ENCODE results near the gene CLDN10. TPM values are rescaled to one million over a fixed set of nuclear protein-coding genes. Genes with fewer than 3 reads are reported as not detected.
"Not testable (repeated sequence)": the region's sequence is repeated elsewhere in the genome, so short reads cannot be mapped to it uniquely, and the experiment has no call there.

The CLDN10 gene
- total RNA-seq, 2 donors from 2014 or later = not detected

DNA sequence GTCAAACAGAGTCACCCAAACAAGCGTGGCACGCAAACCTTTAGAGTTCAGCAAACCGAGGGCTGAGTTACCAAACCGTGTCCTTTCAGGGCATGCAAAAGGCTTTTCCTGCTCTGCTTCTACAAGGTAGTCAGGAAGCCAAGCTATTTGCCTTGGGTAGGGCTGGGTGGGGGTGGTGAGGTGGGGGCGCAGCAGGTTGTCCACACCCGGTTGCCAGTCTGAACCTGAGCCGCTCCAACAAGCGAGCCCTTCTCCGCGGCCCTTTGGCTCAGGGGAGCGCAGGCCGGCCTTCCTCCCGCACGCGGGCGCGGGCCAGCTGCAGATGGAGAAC, 347 bp upstream of the CLDN10 start:
- peaks cover 68% of the 10 kb centered on the region for H3K27me3 Mint-ChIP-seq (ENCODE audit: low read depth)
- no peaks in the 10 kb centered on the region for H3K36me3 Mint-ChIP-seq (ENCODE audit: insufficient read depth in 2 of 2)
- no peaks in the 10 kb centered on the region for H3K9me3 Mint-ChIP-seq
- H3K4me3 Mint-ChIP-seq = peak overlapping the region in 1 of 2 donors; percentile 34
- peaks cover 7% of the 10 kb centered on the region for H3K4me1 Mint-ChIP-seq (ENCODE audit: low read depth)
- DNase-seq (no peak), ATAC-seq (replicated peaks in 1 of 2) (no peak)
- no peak overlapping the region for H3K27ac Mint-ChIP-seq

DNA sequence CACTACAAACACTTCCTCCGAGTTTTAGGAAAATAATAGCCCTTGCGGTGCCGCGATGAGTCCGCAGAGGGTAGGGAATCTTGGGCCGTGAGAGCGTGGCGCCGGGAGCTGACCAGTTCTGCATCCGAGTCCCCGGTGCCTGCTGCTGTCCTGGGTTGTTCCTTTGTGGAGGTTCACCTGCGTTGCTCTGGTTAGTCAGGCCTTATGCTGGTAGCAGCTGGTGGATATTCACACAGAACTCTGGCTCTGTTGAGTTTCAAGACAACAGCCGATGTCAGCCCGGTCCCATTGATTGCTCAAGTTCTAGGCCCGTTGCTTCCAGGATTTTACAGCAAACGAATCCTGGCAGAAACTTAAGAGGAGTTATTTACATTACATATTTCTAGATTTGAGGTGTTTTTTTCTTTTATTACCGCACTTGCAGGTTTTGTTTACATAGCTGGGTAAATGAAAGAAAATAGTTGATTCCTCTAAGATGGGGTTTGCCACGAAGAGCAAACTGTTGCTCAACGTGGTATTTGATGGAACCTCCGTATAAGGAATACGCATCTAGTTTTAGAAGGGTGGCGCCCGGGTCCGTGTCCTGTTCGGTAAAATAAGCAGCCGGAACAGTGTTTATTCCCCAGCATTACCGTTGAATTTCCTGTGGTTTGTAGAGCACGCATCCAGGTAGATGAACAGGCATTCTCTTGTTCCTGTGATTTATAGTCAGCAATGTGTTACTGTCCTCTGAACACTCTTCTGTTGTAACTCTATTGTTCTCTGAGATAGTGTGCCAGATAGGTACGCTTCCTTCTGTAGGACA, 1.3 kb downstream of the CLDN10 start:
- H3K36me3 Mint-ChIP-seq (ENCODE audit: insufficient read depth in 2 of 2) = no peaks in the 10 kb centered on the region
- no peak for ATAC-seq (replicated peaks in 1 of 2)
- H3K9me3 Mint-ChIP-seq = no peaks in the 10 kb centered on the region
- H3K27me3 Mint-ChIP-seq (ENCODE audit: low read depth) = peaks cover 56% of the 10 kb centered on the region
- H3K4me1 Mint-ChIP-seq (ENCODE audit: low read depth) = peaks cover 7% of the 10 kb centered on the region
- H3K27ac Mint-ChIP-seq = no peak overlapping the region
- H3K4me3 Mint-ChIP-seq = peak overlapping the region; percentile 50 to 77
- no peak for DNase-seq

DNA sequence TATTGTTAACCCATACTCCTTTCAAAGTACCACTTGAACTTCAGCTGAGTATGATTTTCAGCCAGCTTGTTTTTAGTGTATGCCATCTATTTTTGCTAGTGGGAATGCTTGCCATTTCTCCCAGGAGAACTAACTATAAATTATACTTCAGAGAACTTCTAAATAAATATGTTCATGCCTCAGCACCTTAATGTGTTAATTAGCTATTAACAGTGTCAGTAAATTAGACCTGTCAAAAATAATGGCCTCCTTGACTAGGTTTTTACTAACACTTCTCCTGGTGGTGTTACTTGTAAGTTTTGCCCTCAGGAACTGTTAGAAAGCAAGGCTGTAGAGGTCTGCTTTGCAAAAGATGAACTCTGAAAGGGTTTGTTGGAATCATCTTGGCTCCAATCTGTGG, 4.5 kb downstream of the CLDN10 start:
- ATAC-seq (replicated peaks in 1 of 2) (no peak), DNase-seq (no peak)
- Mint-ChIP-seq H3K27me3 (ENCODE audit: low read depth) (peaks cover 27% of the 10 kb centered on the region), H3K4me1 (ENCODE audit: low read depth) (peaks cover 7% of the 10 kb centered on the region), H3K27ac (no peak overlapping the region), H3K36me3 (ENCODE audit: insufficient read depth in 2 of 2) (no peaks in the 10 kb centered on the region), H3K4me3 (no peak overlapping the region), H3K9me3 (no peaks in the 10 kb centered on the region)

DNA sequence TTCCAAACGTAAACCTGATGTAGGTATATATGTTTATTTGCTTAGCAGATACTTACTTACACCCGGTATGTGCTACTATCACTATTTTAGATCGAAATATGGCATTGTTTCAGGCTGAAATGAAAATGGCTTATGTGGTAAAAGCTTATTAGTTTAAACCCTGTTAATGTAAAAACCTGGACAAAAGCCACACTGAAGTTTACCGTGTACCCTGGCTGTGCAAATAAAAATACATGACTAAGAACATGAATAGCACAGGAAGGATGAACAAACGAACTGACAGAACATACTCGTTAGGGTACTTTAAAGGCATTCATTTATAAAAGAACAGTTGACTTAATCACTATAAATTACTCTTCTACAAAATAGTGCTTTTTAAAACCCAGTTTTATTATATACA, 6.6 kb downstream of the CLDN10 start:
- no peak overlapping the region for H3K4me3 Mint-ChIP-seq
- ATAC-seq (replicated peaks in 1 of 2) (no peak), DNase-seq (no peak)
- H3K36me3 Mint-ChIP-seq (ENCODE audit: insufficient read depth in 2 of 2) = no peaks in the 10 kb centered on the region
- no peak overlapping the region for H3K27ac Mint-ChIP-seq
- no peaks in the 10 kb centered on the region for H3K9me3 Mint-ChIP-seq
- H3K27me3 Mint-ChIP-seq (ENCODE audit: low read depth) = peaks cover 28% of the 10 kb centered on the region
- no peaks in the 10 kb centered on the region for H3K4me1 Mint-ChIP-seq (ENCODE audit: low read depth)

DNA sequence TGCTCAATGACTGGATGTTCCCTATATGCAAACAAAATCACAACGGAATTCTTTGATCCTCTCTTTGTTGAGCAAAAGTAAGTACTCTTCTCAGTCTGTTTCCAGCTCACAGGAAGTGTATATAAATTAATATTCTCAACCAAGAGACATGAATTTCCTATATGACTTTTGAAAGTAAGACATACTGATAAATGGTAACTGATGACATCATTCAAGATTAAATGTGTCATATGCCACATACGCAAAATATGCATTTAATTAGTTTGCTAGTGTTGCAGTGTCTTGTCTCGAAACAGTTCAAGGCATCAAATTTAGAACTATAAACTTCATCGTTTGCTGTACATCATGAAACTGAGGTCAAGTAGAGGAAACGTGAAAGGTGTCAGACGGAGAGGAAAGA, 7.9 kb downstream of the CLDN10 start:
- Mint-ChIP-seq H3K36me3 (ENCODE audit: insufficient read depth in 2 of 2) (no peaks in the 10 kb centered on the region), H3K4me1 (ENCODE audit: low read depth) (no peaks in the 10 kb centered on the region), H3K27ac (no peak overlapping the region), H3K27me3 (ENCODE audit: low read depth) (peaks cover 15% of the 10 kb centered on the region), H3K9me3 (no peaks in the 10 kb centered on the region), H3K4me3 (no peak overlapping the region)
- ATAC-seq (replicated peaks in 1 of 2) = no peak
- DNase-seq = no peak

DNA sequence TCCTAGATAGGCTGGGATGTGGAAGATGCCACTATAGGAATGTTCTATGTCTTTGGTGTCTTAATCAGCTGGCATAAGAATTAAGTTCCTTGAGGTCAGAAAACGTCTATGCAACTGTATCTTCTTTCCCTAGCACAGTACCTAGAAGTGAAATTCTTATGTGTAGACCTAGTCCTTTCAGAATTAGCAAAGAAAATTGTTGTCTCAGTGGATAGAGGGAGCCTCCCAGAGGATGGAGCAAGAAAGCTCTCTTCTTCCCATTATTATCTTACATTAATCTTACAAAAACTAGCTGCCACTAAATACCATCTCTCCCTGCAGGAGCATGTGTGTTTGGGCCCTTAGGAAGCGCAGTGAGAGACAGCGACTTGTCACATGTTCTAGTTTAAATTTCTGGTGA, 11.6 kb downstream of the CLDN10 start:
- Mint-ChIP-seq H3K9me3 (peaks cover 0 to 2% of the 10 kb centered on the region in 2 donors), H3K36me3 (ENCODE audit: insufficient read depth in 2 of 2) (no peaks in the 10 kb centered on the region), H3K4me1 (ENCODE audit: low read depth) (no peaks in the 10 kb centered on the region), H3K27ac (no peak overlapping the region), H3K27me3 (ENCODE audit: low read depth) (peaks cover 16% of the 10 kb centered on the region), H3K4me3 (no peak overlapping the region)
- DNase-seq (no peak), ATAC-seq (replicated peaks in 1 of 2) (no peak)

DNA sequence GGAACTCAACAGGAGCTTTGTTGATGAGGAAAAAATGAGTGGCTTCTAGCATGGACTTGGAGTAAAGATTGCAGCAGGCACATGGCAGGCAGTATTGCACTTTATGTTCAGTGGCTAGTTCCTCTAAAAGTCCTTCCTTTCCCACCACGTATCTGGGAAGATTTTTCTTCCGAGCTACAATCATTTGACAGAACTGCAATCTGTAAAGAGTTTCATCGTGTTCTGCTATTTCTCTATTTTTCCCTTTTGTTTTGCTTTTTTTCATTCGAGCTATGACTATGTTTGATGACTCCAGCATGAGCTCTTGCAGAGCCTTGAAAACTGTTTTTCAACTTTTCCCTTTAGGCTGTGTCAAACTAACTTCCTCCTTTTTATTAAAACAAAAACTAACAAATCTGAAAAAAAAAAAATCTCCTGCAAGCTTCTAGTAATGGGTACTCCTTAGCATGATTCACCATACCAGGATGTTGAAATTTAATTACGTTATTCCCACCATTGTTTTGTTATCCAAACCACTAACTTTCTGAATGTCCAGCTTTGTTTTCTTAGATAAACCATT, 12.3 kb downstream of the CLDN10 start:
- ATAC-seq (replicated peaks in 1 of 2) (no peak), DNase-seq (no peak)
- Mint-ChIP-seq H3K27me3 (ENCODE audit: low read depth) (peaks cover 16% of the 10 kb centered on the region), H3K27ac (no peak overlapping the region), H3K36me3 (ENCODE audit: insufficient read depth in 2 of 2) (no peaks in the 10 kb centered on the region), H3K9me3 (peaks cover 0 to 2% of the 10 kb centered on the region in 2 donors), H3K4me1 (ENCODE audit: low read depth) (no peaks in the 10 kb centered on the region), H3K4me3 (no peak overlapping the region)

DNA sequence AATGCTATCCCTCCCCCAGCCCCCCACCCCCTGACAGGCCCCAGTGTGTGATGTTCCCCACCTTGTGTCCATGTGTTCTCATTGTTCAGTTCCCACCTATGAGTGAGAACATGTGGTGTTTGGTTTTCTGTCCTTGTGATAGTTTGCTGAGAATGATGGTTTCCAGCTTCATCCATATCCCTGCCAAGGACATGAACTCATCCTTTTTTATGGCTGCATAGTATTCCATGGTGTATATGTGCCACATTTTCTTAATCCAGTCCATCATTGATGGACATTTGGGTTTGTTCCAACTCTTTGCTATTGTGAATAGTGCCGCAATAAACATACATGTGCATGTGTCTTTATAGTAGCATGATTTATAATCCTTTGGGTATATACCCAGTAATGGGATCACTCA, 13.2 kb downstream of the CLDN10 start:
- H3K4me1 Mint-ChIP-seq (ENCODE audit: low read depth); H3K27ac Mint-ChIP-seq; H3K9me3 Mint-ChIP-seq; H3K4me3 Mint-ChIP-seq; DNase-seq; H3K36me3 Mint-ChIP-seq (ENCODE audit: insufficient read depth in 2 of 2); ATAC-seq (replicated peaks in 1 of 2): not testable (repeated sequence)
- H3K27me3 Mint-ChIP-seq (ENCODE audit: low read depth) = peaks cover 16% of the 10 kb centered on the region

DNA sequence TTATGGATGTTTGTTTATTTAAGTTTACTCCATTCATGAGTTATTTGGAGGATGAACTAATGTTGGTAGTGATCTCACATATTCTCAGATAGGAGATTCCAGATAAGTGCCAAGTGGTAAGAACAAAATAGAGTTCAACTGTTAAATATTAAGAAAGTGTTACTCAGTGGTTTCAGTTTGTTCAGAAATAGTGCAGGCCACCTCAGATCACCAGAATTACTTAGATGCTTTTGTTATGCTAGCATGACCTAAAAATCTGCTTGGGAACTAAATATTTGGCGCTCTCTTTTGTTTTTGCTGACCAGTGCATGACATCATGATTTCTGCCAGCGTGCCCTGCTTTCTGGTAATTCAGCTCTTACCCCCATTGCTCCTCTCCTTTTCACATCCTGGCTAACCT, 15.6 kb downstream of the CLDN10 start:
- Mint-ChIP-seq H3K9me3 (peaks cover 0 to 2% of the 10 kb centered on the region in 2 donors), H3K27ac (no peak overlapping the region), H3K27me3 (ENCODE audit: low read depth) (peaks cover 10% of the 10 kb centered on the region), H3K4me1 (ENCODE audit: low read depth) (no peaks in the 10 kb centered on the region), H3K4me3 (no peak overlapping the region), H3K36me3 (ENCODE audit: insufficient read depth in 2 of 2) (no peaks in the 10 kb centered on the region)
- ATAC-seq (replicated peaks in 1 of 2) (no peak), DNase-seq (no peak)

DNA sequence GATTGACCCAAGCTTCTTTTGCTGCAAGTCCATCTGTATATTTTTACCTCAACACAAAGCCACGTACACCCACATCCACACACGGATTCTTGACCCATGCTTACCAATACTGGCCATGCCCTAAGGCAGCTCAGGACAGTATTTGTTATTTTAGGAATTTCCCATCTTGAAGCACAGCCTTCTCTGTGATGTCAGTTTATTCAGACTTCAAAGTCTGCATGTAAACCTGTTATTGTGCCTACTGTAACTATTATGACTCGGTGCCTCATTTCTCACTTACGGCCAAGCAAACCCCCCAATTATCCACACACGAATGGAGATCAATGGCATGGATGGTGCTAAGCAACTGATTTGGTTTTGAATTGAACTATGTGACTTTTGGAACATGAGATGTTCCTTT, 17.5 kb downstream of the CLDN10 start:
- H3K9me3 Mint-ChIP-seq = peaks cover 0 to 2% of the 10 kb centered on the region in 2 donors
- no peak overlapping the region for H3K4me3 Mint-ChIP-seq
- H3K27me3 Mint-ChIP-seq (ENCODE audit: low read depth) = peaks cover 6% of the 10 kb centered on the region
- no peak for DNase-seq
- ATAC-seq (replicated peaks in 1 of 2) = no peak
- H3K36me3 Mint-ChIP-seq (ENCODE audit: insufficient read depth in 2 of 2) = no peaks in the 10 kb centered on the region
- no peaks in the 10 kb centered on the region for H3K4me1 Mint-ChIP-seq (ENCODE audit: low read depth)
- no peak overlapping the region for H3K27ac Mint-ChIP-seq

DNA sequence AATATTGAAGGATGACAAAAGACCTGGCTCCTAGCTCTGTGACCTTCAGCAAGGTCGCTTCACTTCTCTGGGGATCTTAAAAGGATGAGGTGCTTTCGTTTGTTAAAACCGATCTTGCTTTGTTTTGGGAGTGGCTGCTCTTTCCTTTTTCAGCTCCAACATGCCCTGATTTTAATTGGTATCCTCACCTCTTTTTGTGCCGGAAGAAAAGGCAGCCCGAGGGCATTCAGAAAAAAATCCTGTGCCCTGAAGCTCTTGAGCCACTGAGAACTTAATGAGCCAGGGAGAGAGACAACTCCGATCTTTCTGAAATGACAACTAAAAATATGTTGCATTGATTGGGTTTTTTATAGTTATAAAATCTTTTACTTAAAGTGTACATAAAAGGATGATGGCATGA, 19.4 kb downstream of the CLDN10 start:
- H3K9me3 Mint-ChIP-seq = no peaks in the 10 kb centered on the region
- no peaks in the 10 kb centered on the region for H3K4me1 Mint-ChIP-seq (ENCODE audit: low read depth)
- no peaks in the 10 kb centered on the region for H3K36me3 Mint-ChIP-seq (ENCODE audit: insufficient read depth in 2 of 2)
- no peak overlapping the region for H3K4me3 Mint-ChIP-seq
- DNase-seq = no peak
- H3K27me3 Mint-ChIP-seq (ENCODE audit: low read depth) = no peaks in the 10 kb centered on the region
- H3K27ac Mint-ChIP-seq = no peak overlapping the region
- no peak for ATAC-seq (replicated peaks in 1 of 2)

DNA sequence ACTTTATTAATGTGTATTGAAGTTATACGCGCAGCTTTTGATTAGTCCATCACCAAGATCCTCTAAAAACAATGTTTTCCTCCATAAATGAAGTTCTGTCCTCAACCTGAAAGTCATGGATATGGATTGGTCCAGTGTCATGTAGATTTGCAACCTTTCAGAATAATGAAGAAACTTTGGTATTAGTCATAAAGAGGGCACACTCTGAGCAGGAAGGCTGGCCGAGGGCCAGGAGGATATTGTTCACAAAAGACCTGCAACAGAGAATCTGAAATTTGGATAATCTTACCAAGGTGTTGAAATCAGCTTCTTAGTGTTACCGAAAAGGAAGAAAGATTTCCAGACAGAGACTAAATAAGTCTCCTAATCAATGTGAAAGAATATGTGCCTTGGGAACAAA, 20.7 kb downstream of the CLDN10 start:
- H3K9me3 Mint-ChIP-seq = no peaks in the 10 kb centered on the region
- DNase-seq = no peak
- no peaks in the 10 kb centered on the region for H3K4me1 Mint-ChIP-seq (ENCODE audit: low read depth)
- H3K27me3 Mint-ChIP-seq (ENCODE audit: low read depth) = no peaks in the 10 kb centered on the region
- H3K4me3 Mint-ChIP-seq = no peak overlapping the region
- H3K27ac Mint-ChIP-seq = no peak overlapping the region
- no peaks in the 10 kb centered on the region for H3K36me3 Mint-ChIP-seq (ENCODE audit: insufficient read depth in 2 of 2)
- no peak for ATAC-seq (replicated peaks in 1 of 2)

DNA sequence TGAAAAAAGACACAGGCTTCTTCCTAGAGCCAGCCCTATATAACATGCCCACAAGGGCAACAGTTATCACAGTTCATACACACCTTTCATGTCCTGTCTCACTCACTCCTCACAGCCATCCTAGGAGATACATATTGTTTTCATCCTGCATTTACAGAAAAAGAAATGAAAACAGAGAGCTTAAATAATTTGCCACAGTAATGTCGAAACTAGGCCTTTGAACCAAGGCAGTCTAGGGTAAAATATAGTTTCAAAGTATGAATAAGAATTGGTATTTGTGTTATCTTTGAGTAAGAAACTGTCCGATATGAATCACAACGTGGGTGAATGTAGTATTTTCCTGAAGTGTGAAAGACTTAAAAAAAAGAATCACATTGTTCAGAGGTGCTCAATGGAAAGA, 26.8 kb downstream of the CLDN10 start:
- peak; percentile 45 to 85 for ATAC-seq (replicated peaks in 1 of 2)
- Mint-ChIP-seq H3K36me3 (ENCODE audit: insufficient read depth in 2 of 2) (no peaks in the 10 kb centered on the region), H3K27me3 (ENCODE audit: low read depth) (peaks cover 10% of the 10 kb centered on the region)

DNA sequence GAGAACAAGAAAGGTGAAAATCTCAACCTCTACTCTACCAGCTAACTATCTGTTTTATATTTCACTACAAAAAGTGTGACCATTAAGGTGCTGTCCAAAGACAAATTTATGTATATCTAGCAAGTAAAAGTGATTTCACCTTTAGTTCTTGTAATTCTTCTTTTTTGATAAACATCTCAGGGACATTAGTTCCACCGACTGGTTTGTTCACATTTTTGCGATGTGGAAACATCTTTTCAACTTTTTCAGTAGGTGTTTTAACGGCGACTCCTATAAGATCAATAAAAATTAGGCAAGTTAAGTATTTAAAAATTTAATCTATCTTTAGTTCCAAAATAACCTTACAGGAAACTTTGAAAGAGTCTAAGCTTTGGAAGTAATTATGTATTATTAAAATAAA, 33.3 kb downstream of the CLDN10 start:
- Mint-ChIP-seq H3K27ac (no peak overlapping the region), H3K36me3 (ENCODE audit: insufficient read depth in 2 of 2) (no peaks in the 10 kb centered on the region), H3K4me3 (no peak overlapping the region), H3K27me3 (ENCODE audit: low read depth) (peaks cover 15% of the 10 kb centered on the region), H3K9me3 (no peaks in the 10 kb centered on the region), H3K4me1 (ENCODE audit: low read depth) (no peaks in the 10 kb centered on the region)
- ATAC-seq (replicated peaks in 1 of 2) (no peak), DNase-seq (no peak)

More for the DNA sequence above, 26.8 kb downstream of the CLDN10 start:
- Mint-ChIP-seq H3K4me3 (peak overlapping the region in 1 of 2 donors; percentile 40), H3K9me3 (no peaks in the 10 kb centered on the region), H3K27ac (no peak overlapping the region), H3K4me1 (ENCODE audit: low read depth) (peaks cover 6% of the 10 kb centered on the region)
- no peak for DNase-seq

Data from activated T-cell treated with anti-CD3 and anti-CD28 coated beads, Interleukin-2, amount 50 U/mL, for 72 hours (primary cell).